ENCODE measurements around the gene CLCN6.

The CLCN6 gene

DNA sequence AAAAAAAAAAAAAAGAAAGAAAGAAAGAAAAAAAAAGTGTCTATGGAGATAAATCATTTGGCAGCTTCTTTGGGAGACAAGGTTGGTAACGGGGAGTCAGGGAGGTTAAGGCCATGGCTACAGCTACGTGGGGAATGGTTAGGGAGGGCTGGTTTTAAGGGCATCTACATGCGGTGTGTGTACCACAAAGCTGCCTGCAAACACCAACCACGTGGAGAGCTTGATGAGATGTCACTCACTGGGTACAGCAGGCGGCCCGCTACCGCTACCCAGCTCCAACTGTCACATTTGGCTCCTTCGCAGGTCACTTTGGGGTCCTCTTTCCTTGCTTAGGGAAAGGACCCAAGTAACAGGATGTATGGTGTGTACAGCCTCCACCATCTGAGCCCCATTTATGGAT lies 48.5 kb downstream of the CLCN6 start:
- Histone ChIP-seq H3K27ac (ENCODE audit: low read length) (no peak overlapping the region), H3K9ac (ENCODE audit: low read depth, low read length) (no peak overlapping the region), H3K9me3 (ENCODE audit: insufficient read depth, low read depth, low read length) (no peaks in the 10 kb centered on the region), H3K36me3 (ENCODE audit: insufficient read depth, low read depth, low read length) (no peaks in the 10 kb centered on the region), H3K4me1 (ENCODE audit: insufficient read depth, low read length) (no peaks in the 10 kb centered on the region), H3K27me3 (ENCODE audit: insufficient read depth, low read length) (peaks cover 35% of the 10 kb centered on the region), H3K4me3 (ENCODE audit: low read length) (no peak overlapping the region)

DNA sequence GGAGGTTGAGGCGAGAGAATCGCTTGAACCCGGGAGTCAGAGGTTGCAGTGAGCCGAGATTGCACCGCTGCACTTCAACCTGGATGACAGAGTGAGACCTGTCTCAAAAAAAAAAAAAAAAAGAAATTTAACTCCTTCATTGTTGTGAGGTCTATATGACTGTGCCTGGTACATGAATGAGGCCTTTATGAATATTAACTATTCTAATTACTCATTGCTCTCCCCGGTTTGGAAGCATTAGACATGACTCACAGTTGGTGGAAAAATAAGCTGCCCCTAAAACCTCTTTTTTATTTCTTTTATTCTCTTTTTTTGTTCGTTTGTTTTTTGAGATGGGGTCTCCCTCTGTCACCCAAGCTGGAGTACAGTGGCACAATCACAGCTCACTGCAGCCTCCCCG lies 49.4 kb downstream of the CLCN6 start:
- Histone ChIP-seq H3K27me3 (ENCODE audit: insufficient read depth, low read length) (peaks cover 44% of the 10 kb centered on the region), H3K9ac (ENCODE audit: low read depth, low read length) (no peak overlapping the region), H3K4me3 (ENCODE audit: low read length) (no peak overlapping the region), H3K4me1 (ENCODE audit: insufficient read depth, low read length) (no peaks in the 10 kb centered on the region), H3K27ac (ENCODE audit: low read length) (no peak overlapping the region), H3K9me3 (ENCODE audit: insufficient read depth, low read depth, low read length) (no peaks in the 10 kb centered on the region), H3K36me3 (ENCODE audit: insufficient read depth, low read depth, low read length) (no peaks in the 10 kb centered on the region)

DNA sequence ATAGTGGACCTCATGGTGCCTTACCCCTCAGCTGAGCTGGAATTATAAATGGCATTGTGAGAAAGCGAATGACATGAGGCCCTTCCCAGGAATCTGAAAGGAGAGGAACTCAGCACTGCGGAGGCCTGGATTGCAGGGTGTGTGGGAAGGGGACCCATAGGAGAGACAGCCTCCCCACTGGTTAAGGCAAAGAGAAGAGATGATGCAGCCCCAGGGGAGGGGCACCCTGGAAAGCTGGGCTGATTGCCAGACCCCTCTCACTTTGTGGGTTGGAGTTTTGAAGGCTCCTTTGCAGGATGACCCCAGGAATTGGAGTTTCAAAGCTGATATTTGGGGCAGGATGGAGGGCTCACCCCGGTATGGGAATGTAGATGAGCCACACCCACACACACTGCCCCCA lies 50.7 kb downstream of the CLCN6 start:
- no peak overlapping the region for H3K9ac ChIP-seq (ENCODE audit: low read depth, low read length)
- H3K4me3 ChIP-seq (ENCODE audit: low read length), result no peak overlapping the region
- no peaks in the 10 kb centered on the region for H3K9me3 ChIP-seq (ENCODE audit: insufficient read depth, low read depth, low read length)
- no peaks in the 10 kb centered on the region for H3K4me1 ChIP-seq (ENCODE audit: insufficient read depth, low read length)
- H3K36me3 ChIP-seq (ENCODE audit: insufficient read depth, low read depth, low read length), result no peaks in the 10 kb centered on the region
- no peak overlapping the region for H3K27ac ChIP-seq (ENCODE audit: low read length)
- H3K27me3 ChIP-seq (ENCODE audit: insufficient read depth, low read length), result peaks cover 57% of the 10 kb centered on the region

DNA sequence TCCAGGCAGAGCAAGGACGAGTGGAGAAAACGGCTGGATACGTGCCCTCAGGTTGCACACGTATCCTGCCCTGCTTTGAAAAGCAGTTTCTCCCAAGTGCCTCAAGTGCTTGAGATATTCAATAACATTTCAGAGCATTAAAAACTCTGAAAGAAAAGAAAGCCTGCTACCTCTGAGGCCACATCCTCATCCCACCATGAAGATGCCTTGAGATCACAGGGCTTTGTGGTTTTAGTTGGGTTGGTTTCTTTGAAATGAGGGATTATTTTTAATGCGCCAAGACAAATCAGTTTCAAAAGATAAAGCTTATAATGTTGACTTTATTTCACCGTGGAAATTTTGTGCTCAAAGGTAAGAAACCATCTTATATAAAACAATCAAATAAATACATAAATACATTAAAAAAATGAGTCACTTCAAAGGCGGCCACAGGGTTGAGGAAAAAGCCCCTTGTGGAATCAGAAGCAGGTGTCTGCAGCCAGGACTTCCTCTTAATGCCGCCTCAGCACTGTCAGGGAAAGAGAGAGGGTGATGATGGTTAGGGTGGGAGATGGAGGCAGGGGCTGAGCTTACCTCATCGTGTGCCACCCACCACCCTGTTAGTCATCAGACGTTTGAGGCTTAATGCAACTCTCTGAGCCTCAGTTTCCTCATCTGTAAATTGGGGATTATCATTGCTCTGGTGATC lies 51.3 kb downstream of the CLCN6 start:
- Histone ChIP-seq H3K9ac (ENCODE audit: low read depth, low read length) (no peak overlapping the region), H3K36me3 (ENCODE audit: insufficient read depth, low read depth, low read length) (no peaks in the 10 kb centered on the region), H3K9me3 (ENCODE audit: insufficient read depth, low read depth, low read length) (no peaks in the 10 kb centered on the region), H3K4me3 (ENCODE audit: low read length) (no peak overlapping the region), H3K4me1 (ENCODE audit: insufficient read depth, low read length) (no peaks in the 10 kb centered on the region), H3K27me3 (ENCODE audit: insufficient read depth, low read length) (peaks cover 63% of the 10 kb centered on the region), H3K27ac (ENCODE audit: low read length) (no peak overlapping the region)

DNA sequence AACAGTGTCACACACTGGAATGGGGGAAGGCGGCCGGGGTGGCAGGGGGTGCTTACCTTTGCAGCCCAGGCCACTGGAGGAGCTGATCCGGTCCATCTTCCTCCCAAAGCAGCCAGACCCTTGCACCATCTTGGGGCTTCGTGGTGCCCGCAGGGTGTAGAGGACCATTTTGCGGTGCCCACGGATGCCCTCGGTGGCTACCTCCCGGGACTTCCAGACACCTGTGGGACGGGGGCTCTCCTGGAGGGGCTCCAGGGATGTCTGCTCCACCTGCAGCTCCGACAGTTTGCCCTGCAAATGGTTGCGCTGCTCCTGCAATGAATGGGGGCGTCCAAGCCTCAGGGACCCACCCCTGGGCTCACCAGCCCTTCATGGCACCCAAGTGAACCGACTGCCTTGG lies 52.2 kb downstream of the CLCN6 start:
- Histone ChIP-seq H3K36me3 (ENCODE audit: insufficient read depth, low read depth, low read length) (no peaks in the 10 kb centered on the region), H3K9me3 (ENCODE audit: insufficient read depth, low read depth, low read length) (no peaks in the 10 kb centered on the region), H3K4me3 (ENCODE audit: low read length) (no peak overlapping the region), H3K27me3 (ENCODE audit: insufficient read depth, low read length) (peaks cover 63% of the 10 kb centered on the region), H3K9ac (ENCODE audit: low read depth, low read length) (no peak overlapping the region), H3K4me1 (ENCODE audit: insufficient read depth, low read length) (no peaks in the 10 kb centered on the region), H3K27ac (ENCODE audit: low read length) (no peak overlapping the region)

DNA sequence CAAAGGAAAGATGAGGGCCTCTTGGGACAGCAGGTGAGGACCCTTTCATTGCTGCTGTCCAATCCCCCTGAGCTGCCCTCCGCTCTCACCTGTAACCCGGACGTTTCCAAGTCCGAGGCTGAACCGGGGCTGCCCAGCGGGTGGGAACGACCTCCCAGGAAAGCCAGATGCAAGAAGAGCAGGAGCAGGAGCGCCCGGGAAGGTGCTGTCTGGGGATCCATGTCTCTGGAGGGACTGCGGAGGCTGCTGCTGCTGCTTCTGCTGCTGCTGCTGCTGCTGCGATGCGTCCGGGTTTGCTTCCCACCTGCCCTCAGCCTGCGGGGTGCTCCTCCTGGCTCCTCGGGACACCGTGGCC lies 52.6 kb downstream of the CLCN6 start, which contains the start of gene NPPB:
TSS of gene NPPB (minus strand) at position 333 of the 355 bp plus-strand sequence. CDS start at position 221, 112 bp downstream.
- peak within 1 kb of the TSS; percentile 32; the same call in 1 of the 2 replicates for H3K4me3 ChIP-seq (ENCODE audit: low read length)
- H3K27me3 ChIP-seq (ENCODE audit: insufficient read depth, low read length), result peaks cover 63% of the 10 kb centered on the region
- H3K27ac ChIP-seq (ENCODE audit: low read length), result no peak within 1 kb of the TSS
- H3K9ac ChIP-seq (ENCODE audit: low read depth, low read length), result no peak within 1 kb of the TSS
- no peaks in the 10 kb centered on the region for H3K4me1 ChIP-seq (ENCODE audit: insufficient read depth, low read length)
- H3K9me3 ChIP-seq (ENCODE audit: insufficient read depth, low read depth, low read length), result no peaks in the 10 kb centered on the region
- H3K36me3 ChIP-seq (ENCODE audit: insufficient read depth, low read depth, low read length), result no peaks in the 10 kb centered on the region

DNA sequence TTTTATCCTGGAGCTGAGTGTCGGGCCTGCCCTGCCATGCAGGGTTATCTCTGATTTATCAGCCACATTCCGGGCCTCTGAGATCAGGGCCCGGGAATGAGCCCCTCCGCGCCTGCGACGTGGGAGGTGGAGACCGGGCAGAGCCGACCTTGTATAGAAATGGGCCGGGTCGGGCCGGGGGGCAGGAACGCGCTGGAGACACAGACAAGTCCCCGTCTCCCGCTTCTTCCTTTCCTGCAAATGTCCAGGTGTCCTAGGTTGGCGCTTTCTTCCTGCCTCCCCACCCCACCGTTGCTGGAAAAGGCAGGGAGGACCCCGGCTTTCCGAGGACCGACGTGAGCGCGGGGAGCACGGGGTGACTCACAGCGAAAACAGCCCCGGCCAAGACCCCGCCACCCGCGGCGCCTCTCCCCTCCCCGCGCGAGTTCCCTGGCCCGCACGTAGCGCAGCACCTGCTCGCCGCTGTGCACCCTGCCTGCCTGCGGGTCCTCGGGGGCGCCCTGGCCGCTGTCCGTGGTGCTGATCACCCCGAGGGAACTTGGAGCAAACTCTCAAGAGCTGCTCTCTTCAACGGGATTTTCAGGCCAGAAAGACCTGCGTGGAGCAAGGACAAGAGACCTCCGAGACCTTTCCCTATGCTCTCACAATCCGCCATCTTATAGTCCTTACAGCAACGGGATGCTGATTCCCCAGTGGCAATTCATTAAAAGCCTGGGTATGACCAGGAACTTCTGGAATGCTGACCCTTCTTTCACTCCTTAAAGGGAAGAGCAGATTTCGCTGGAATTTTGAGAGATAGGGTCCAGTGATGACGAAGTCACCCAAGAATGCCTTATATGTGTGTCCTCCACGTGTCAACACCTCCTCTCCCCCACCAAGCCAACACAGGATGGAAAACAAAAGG lies 53.2 kb downstream of the CLCN6 start:
- Histone ChIP-seq H3K9me3 (ENCODE audit: insufficient read depth, low read depth, low read length) (no peaks in the 10 kb centered on the region), H3K27me3 (ENCODE audit: insufficient read depth, low read length) (peaks cover 63% of the 10 kb centered on the region), H3K4me3 (ENCODE audit: low read length) (peak overlapping the region; percentile 32; the same call in 1 of the 2 replicates), H3K9ac (ENCODE audit: low read depth, low read length) (no peak overlapping the region), H3K4me1 (ENCODE audit: insufficient read depth, low read length) (no peaks in the 10 kb centered on the region), H3K36me3 (ENCODE audit: insufficient read depth, low read depth, low read length) (no peaks in the 10 kb centered on the region), H3K27ac (ENCODE audit: low read length) (no peak overlapping the region)

DNA sequence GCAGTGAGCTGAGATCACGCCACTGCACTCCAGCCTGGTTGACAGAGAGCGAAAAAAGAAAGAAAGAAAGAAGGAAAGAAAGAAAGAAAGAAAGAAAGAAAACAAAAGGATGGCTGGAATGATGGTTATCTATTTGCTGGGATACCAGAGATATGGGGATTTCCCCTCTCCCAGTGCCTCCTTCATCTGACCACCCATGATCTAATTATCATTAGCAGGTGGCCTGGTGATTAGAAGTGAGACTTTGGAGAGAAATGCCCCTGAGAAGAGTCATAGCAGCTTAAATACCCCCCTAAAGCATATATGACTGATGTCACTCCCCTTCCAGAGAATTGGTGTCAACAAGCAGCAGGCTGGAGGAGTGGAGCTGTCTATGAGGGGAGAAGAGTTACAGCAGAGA lies 54.1 kb downstream of the CLCN6 start:
- peaks cover 63% of the 10 kb centered on the region for H3K27me3 ChIP-seq (ENCODE audit: insufficient read depth, low read length)
- no peak overlapping the region for H3K9ac ChIP-seq (ENCODE audit: low read depth, low read length)
- H3K36me3 ChIP-seq (ENCODE audit: insufficient read depth, low read depth, low read length), result no peaks in the 10 kb centered on the region
- H3K4me3 ChIP-seq (ENCODE audit: low read length), result no peak overlapping the region
- no peaks in the 10 kb centered on the region for H3K9me3 ChIP-seq (ENCODE audit: insufficient read depth, low read depth, low read length)
- H3K4me1 ChIP-seq (ENCODE audit: insufficient read depth, low read length), result no peaks in the 10 kb centered on the region
- H3K27ac ChIP-seq (ENCODE audit: low read length), result no peak overlapping the region

DNA sequence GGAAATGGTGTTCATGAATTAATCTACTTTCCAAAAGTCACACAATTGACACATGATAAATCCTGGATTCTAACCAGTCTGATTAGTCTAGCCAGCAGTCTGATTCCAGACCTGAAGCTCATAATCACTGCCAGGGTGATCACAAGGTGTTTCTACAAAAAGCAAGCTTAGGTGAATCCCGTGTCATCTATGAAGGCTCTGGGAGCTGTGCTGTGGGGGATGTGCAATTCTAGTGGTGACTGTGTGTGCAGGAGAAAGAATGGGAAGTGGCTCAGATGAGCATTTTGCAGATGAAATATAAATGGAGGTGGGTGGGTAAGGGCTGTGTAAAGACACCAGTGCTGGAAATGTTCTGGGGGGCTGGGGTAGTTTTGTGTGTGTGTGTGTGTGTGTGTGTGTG lies 54.6 kb downstream of the CLCN6 start:
- Histone ChIP-seq H3K36me3 (ENCODE audit: insufficient read depth, low read depth, low read length) (no peaks in the 10 kb centered on the region), H3K9ac (ENCODE audit: low read depth, low read length) (no peak overlapping the region), H3K4me1 (ENCODE audit: insufficient read depth, low read length) (no peaks in the 10 kb centered on the region), H3K4me3 (ENCODE audit: low read length) (no peak overlapping the region), H3K27me3 (ENCODE audit: insufficient read depth, low read length) (peaks cover 63% of the 10 kb centered on the region), H3K27ac (ENCODE audit: low read length) (no peak overlapping the region), H3K9me3 (ENCODE audit: insufficient read depth, low read depth, low read length) (no peaks in the 10 kb centered on the region)

DNA sequence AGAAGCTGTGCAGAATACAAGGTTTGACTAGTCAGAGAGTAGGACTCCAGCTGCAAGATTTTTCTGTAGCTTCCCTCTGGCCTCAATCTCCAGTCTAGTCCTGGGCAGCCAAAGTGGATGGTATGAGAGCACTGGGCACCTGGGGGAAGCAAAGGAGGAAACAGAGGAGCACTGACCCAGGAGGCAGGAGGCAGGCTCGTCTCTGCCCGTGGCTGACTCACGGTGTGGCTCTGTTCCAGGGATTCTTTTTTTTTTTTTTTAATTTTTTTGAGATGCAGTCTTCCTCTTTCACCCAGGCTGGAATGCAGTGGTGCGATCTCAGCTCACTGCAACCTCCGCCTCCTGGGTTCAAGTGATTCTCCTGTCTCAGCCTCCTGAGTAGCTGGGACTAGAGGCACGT lies 56.9 kb downstream of the CLCN6 start:
- Histone ChIP-seq H3K4me3 (ENCODE audit: low read length) (no peak overlapping the region), H3K4me1 (ENCODE audit: insufficient read depth, low read length) (no peaks in the 10 kb centered on the region), H3K36me3 (ENCODE audit: insufficient read depth, low read depth, low read length) (no peaks in the 10 kb centered on the region), H3K27me3 (ENCODE audit: insufficient read depth, low read length) (peaks cover 44% of the 10 kb centered on the region), H3K9ac (ENCODE audit: low read depth, low read length) (no peak overlapping the region), H3K27ac (ENCODE audit: low read length) (no peak overlapping the region), H3K9me3 (ENCODE audit: insufficient read depth, low read depth, low read length) (no peaks in the 10 kb centered on the region)

DNA sequence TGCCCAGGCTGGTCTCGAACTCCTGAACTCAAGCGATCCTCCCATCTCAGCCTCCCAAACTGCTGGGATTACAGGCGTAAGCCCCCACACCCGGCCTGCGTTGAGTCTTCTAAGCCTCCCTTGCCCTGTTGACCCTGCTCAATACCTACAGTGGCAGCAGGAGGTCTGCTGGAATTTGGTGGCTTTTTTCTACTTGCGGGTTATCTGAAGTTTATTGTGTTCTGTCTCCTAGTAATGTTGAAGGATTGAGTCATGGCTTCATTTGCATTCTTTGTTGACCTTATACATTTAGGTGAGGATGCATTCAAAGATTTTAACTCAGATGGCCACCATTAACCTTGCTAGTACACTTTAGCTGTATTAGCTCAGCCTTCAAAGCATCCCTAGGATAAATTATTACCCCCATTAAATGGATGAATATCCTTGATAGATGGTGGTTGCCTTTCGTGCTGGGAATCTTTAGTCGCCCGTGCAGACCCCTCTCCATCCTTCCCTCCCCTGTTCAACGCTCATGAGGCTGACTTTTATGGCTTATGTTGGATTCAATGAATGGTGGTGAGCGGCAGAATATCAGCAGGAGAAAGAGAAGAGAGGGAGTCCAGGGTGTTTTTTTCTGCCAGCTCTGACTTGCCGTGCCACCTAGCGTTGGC lies 62.5 kb downstream of the CLCN6 start:
- Histone ChIP-seq H3K27ac (ENCODE audit: low read length) (no peak overlapping the region), H3K4me1 (ENCODE audit: insufficient read depth, low read length) (no peaks in the 10 kb centered on the region), H3K36me3 (ENCODE audit: insufficient read depth, low read depth, low read length) (no peaks in the 10 kb centered on the region), H3K9me3 (ENCODE audit: insufficient read depth, low read depth, low read length) (no peaks in the 10 kb centered on the region), H3K9ac (ENCODE audit: low read depth, low read length) (no peak overlapping the region), H3K27me3 (ENCODE audit: insufficient read depth, low read length) (no peaks in the 10 kb centered on the region), H3K4me3 (ENCODE audit: low read length) (no peak overlapping the region)

Data from iPS-20b (cell line).